GM19351 (cell line): ENCODE data around the gene ATM.
A peak's percentile ranks its signal among the peaks of the same experiment; 100 is the strongest.
"Not testable (repeated sequence)": the region's sequence is repeated elsewhere in the genome, so short reads cannot be mapped to it uniquely, and the experiment has no call there.

Experiments
- ATAC-seq: cut with Tn5 transposase; IDR thresholded peaks from one replicate; pipeline ENCODE4 v1.9.1; 2021; ENCODE audit warnings: mild to moderate bottlenecking, moderate library complexity; ENCODE audit not compliant: unreplicated experiment

The ATM gene

GRCh38 chr11:108221371-108221770, 1.5 kb upstream of the ATM start:
- no peak for ATAC-seq

- peak; percentile 0 for ATAC-seq
Measured at GRCh38 chr11:108221911-108222573, 825 bp upstream of the ATM start.

GRCh38 chr11:108223348-108224149, 682 bp downstream of the ATM start:
- ATAC-seq = peak; percentile 37

- ATAC-seq = no peak
Measured at GRCh38 chr11:108224366-108224765, 1.5 kb downstream of the ATM start.

- ATAC-seq = no peak
Measured at GRCh38 chr11:108224911-108225786, 2.3 kb downstream of the ATM start.

- no peak for ATAC-seq
Measured at GRCh38 chr11:108226036-108226435, 3.2 kb downstream of the ATM start.

- no peak for ATAC-seq
Measured at GRCh38 chr11:108228251-108228650, 5.4 kb downstream of the ATM start.

- ATAC-seq = no peak
Measured at GRCh38 chr11:108233277-108233945, 10.5 kb downstream of the ATM start.

- ATAC-seq = no peak
Measured at GRCh38 chr11:108235192-108235591, 12.3 kb downstream of the ATM start.

GRCh38 chr11:108235633-108236032, 12.8 kb downstream of the ATM start:
- no peak for ATAC-seq

- ATAC-seq = peak; percentile 43
Measured at GRCh38 chr11:108237058-108237481, 14.2 kb downstream of the ATM start.

GRCh38 chr11:108239076-108239475, 16.2 kb downstream of the ATM start:
- no peak for ATAC-seq

GRCh38 chr11:108241330-108242037, 18.6 kb downstream of the ATM start:
- ATAC-seq = no peak

GRCh38 chr11:108242422-108242821, 19.6 kb downstream of the ATM start:
- no peak for ATAC-seq

- no peak for ATAC-seq
Measured at GRCh38 chr11:108246308-108246707, 23.4 kb downstream of the ATM start.

GRCh38 chr11:108246885-108247284, 24.0 kb downstream of the ATM start:
- ATAC-seq = no peak

GRCh38 chr11:108253176-108253575, 30.3 kb downstream of the ATM start:
- no peak for ATAC-seq

GRCh38 chr11:108269583-108269982, 46.7 kb downstream of the ATM start:
- no peak for ATAC-seq

- not testable (repeated sequence) for ATAC-seq
Measured at GRCh38 chr11:108276985-108277616, 54.2 kb downstream of the ATM start.

GRCh38 chr11:108278546-108278945, 55.7 kb downstream of the ATM start:
- ATAC-seq = no peak
